GM18511 (cell line): ENCODE measurements around the gene CYTH2.
A peak's percentile ranks its signal among the peaks of the same experiment; 100 is the strongest.

Experiments
- ATAC-seq: cut with Tn5 transposase; IDR thresholded peaks from one replicate; pipeline ENCODE4 v1.9.1; 2021; ENCODE audit warnings: mild to moderate bottlenecking, moderate library complexity; ENCODE audit not compliant: unreplicated experiment

Gene CYTH2

GRCh38 chr19:48469289-48469881, at the start of gene CYTH2:
Gene CYTH2, plus strand, starts transcription at chr19:48469369. Its CDS starts 139 bp downstream, at chr19:48469508.
- ATAC-seq, result peak; percentile 28

- no peak for ATAC-seq
Measured at GRCh38 chr19:48421548-48421947, 47.6 kb upstream of the CYTH2 start.

GRCh38 chr19:48424694-48425219, 44.4 kb upstream of the CYTH2 start:
- ATAC-seq, result no peak

GRCh38 chr19:48428670-48429069, 40.5 kb upstream of the CYTH2 start:
- no peak for ATAC-seq

GRCh38 chr19:48433337-48433736, 35.8 kb upstream of the CYTH2 start:
- no peak for ATAC-seq

- no peak for ATAC-seq
Measured at GRCh38 chr19:48436586-48436985, 32.6 kb upstream of the CYTH2 start.

- ATAC-seq, result no peak
Measured at GRCh38 chr19:48441360-48442050, 27.7 kb upstream of the CYTH2 start.

GRCh38 chr19:48442116-48443035, 26.8 kb upstream of the CYTH2 start:
- ATAC-seq, result no peak

GRCh38 chr19:48443256-48443655, 25.9 kb upstream of the CYTH2 start:
- no peak for ATAC-seq

- no peak for ATAC-seq
Measured at GRCh38 chr19:48443731-48444128, 25.4 kb upstream of the CYTH2 start.

GRCh38 chr19:48444129-48444935, 24.8 kb upstream of the CYTH2 start:
- no peak for ATAC-seq

GRCh38 chr19:48444936-48445200, 24.3 kb upstream of the CYTH2 start:
- no peak for ATAC-seq

GRCh38 chr19:48445256-48445605, 23.9 kb upstream of the CYTH2 start:
- peak; percentile 49 for ATAC-seq

- ATAC-seq, result peak; percentile 91
Measured at GRCh38 chr19:48445606-48446481, 23.3 kb upstream of the CYTH2 start, which contains the start of gene GRWD1. Gene GRWD1, plus strand, starts transcription at chr19:48445983. Its CDS starts 23 bp downstream, at chr19:48446006.

GRCh38 chr19:48446579-48446978, 22.6 kb upstream of the CYTH2 start:
- no peak for ATAC-seq

GRCh38 chr19:48448563-48448962, 20.6 kb upstream of the CYTH2 start:
- no peak for ATAC-seq

GRCh38 chr19:48450441-48450840, 18.7 kb upstream of the CYTH2 start:
- ATAC-seq, result no peak

GRCh38 chr19:48450863-48451262, 18.3 kb upstream of the CYTH2 start:
- no peak for ATAC-seq

GRCh38 chr19:48451624-48452023, 17.5 kb upstream of the CYTH2 start:
- no peak for ATAC-seq
